Heart left ventricle (tissue), 16 donors: ENCODE measurements around the gene PNMT. TPM values are rescaled to one million over a fixed set of nuclear protein-coding genes. Genes with fewer than 3 reads are reported as not detected.

ENCODE experiments used
- ATAC-seq, 4 donors: fragments of 200-7000 bp; cut with Tn5 transposase; one replicate each; pipeline ENCODE4 v1.9.1; 2020 to 2022; ENCODE audit warnings: moderate library complexity in 4 of 4, mild to moderate bottlenecking in 3 of 4, moderate number of reproducible peaks in 1 of 4
- DNase-seq, 5 donors: peaks; one replicate each; pipeline ENCODE4 v3.0.0-alpha.2; 2020
- H3K27ac ChIP-seq, 12 donors: fragments of 200-600 bp; sonication (generic) in 4 of 12; one replicate each; pipeline versions ENCODE4 v1.5.0 to v1.8.0; 2016 to 2022; ENCODE audit warnings: mild to moderate bottlenecking in 2 of 12
- H3K27me3 ChIP-seq, 9 donors: fragments of 200-600 bp; sonication (generic) in 2 of 9; one replicate each; pipeline versions ENCODE4 v1.5.1 to v1.8.0; 2016 to 2022; ENCODE audit warnings: mild to moderate bottlenecking in 3 of 9
- H3K36me3 ChIP-seq, 9 donors: fragments of 200-600 bp; sonication (generic) in 2 of 9; one replicate each; pipeline versions ENCODE4 v1.5.0 to v1.8.0; 2018 to 2022; ENCODE audit warnings: mild to moderate bottlenecking in 2 of 9
- H3K4me1 ChIP-seq, 12 donors: fragments of 200-600 bp; sonication (generic) in 4 of 12; one replicate each; pipeline versions ENCODE4 v1.5.0 to v1.8.0; 2016 to 2022; ENCODE audit warnings: mild to moderate bottlenecking in 3 of 12
- H3K4me3 ChIP-seq, 12 donors: fragments of 200-600 bp; sonication (generic) in 4 of 12; one replicate each; pipeline versions ENCODE4 v1.5.0 to v1.8.0; 2017 to 2022; ENCODE audit warnings: mild to moderate bottlenecking in 9 of 12, moderate library complexity in 4 of 12
- H3K9me3 ChIP-seq, 12 donors: fragments of 200-600 bp; sonication (generic) in 4 of 12; one replicate each; pipeline versions ENCODE4 v1.5.0 to v1.8.0; 2016 to 2022; ENCODE audit warnings: mild to moderate bottlenecking in 1 of 12
- POLR2A ChIP-seq, 2 donors: fragments of 450-650 bp; IDR thresholded peaks; one replicate each; pipeline ENCODE4 v1.6.1; 2017; ENCODE audit warnings: antibody characterized with exemption in 2 of 2, mild to moderate bottlenecking in 2 of 2, moderate library complexity in 2 of 2
- WGBS, 4 donors: extraction: QIAGEN DNeasy Blood & Tissue Kit in 2 of 4; methylation state at CpG; one replicate each; pipeline versions ENCODE4 v1.1.5 to v1.1.7; 2013 to 2018; 5-methylcytosine and 5-hydroxymethylcytosine counted together
- intact Hi-C, 10 donors: fragments of 100-400 bp; cut with DNase I; formaldehyde crosslinking; loops; one replicate each; pipeline versions ENCODE4 v1.11.1 to v1.14.2; 2022
- polyA plus RNA-seq, 2 donors: library from polyadenylated mRNA; stranded (reverse); fragments of 200-250 nt; gene quantifications; one replicate each; pipeline ENCODE4 v1.2.3, GENCODE V29; 2013
- total RNA-seq, 9 donors: library from RNA; depleted of rRNA in 2 of 9; stranded (reverse); fragments of >200 nt in 2 of 9; fragmentation: NEBNext Ultra II Directional in 3 of 9; extraction: Animal tissue kit (Norgen Biotek cat#: 25700) in 3 of 9; gene quantifications; one replicate each; pipeline versions ENCODE4 v1.1.0 to v1.2.4, GENCODE V29; 2016 to 2023
- TF ChIP-seq, protein P1 (sequence below), 12 donors: fragments of 200-600 bp; sonication (generic) in 4 of 12; IDR thresholded peaks; one replicate each; pipeline versions ENCODE4 v1.5.0 to v1.8.0; 2018 to 2022; ENCODE audit warnings: antibody characterized with exemption in 12 of 12, mild to moderate bottlenecking in 5 of 12
- donor health status: ischemic (EF 13 %, LVEDD 7.1; RV severe dilation, severe dysfunction).
- donor health status: healthy with polysubstance abuse.
- donor health status: DM: no; HTN: yes; CAD: no.
- donor health status: DM: no; HTN: no; CAD: no.
- donor health status: ischemic (EF 25% LVEDD 6.9; RV normal size, moderate dysfunction).
- donor health status: ischemic (EF 25% LVEDD 5.7; RV mildly dilated, moderate dysfunction).
- donor health status: healthy.
- donor health status: DM: yes; HTN: yes; CAD: no.
- donor health status: ischemic (EF 35%, LVEDD 5.7; RV mildly dilated, moderate dysfunction).
- donor health status: nonischemic (EF 11% LVEDD 7.7; RV severe dilation, severe dysfunction).
- donor health status: DM: yes; HTN: yes; CAD: no.
- donor health status: PGD.
- donor health status: ischemic (EF 29% LVEDD 5.4; RV normal size, mild dysfunction).
- donor health status: nonischemic (EF 23%, LVEDD 6.1; RV moderate dilation, normal function).

The PNMT gene
- total and polyA plus RNA-seq, 11 donors: 2.4 to 15.6 (median 6.1) TPM

DNA sequence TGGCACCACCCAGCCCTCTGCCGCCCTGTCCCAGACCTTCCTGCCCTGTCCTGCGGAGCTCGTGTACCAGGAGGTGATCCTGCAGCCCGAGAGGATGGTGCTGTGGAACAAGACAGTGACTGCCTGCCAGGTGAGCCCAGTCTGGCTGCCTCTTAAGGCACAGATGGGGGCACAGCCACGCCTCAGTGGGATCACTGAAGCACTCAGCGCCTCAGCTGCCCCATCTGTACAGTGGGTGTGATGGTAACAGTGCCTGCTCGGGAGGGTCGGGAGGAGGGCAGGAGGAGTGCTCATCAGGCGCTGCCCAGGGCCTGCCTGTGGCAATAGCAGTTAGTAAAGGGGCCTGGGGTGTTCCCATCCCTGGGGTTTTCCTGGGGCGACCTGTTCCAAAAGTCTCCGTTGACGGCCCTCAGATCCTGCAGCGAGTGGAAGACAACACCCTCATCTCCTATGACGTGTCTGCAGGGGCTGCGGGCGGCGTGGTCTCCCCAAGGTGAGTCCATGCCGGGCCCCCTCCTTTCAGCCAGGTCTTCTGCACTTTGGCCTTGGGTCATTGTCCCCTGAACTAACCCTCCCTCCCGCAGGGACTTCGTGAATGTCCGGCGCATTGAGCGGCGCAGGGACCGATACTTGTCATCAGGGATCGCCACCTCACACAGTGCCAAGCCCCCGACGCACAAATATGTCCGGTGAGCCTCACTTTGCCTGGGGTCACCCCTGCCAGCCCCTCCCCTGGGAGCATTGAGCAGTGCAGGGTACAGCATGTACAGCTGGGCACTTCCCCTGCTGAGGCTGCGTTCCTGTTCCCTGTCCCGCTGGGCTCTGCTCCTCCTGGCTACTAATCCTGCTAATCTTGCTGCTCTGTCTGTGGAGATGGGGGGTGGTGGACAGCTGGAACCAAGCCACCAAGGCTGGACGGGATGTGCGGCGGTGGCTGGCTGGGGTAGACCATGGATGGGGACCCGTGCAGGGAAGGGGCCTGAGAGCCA lies 7.6 kb upstream of the PNMT start:
- Histone ChIP-seq H3K36me3 (peaks cover 0 to 49% (median 11%) of the 10 kb centered on the region in 9 donors), H3K27ac (peak overlapping the region; percentile 40 to 99 (median 84)), H3K4me1 (peaks cover 13 to 85% (median 58%) of the 10 kb centered on the region in 12 donors), H3K27me3 (peaks cover 0 to 1% (median 0%) of the 10 kb centered on the region in 9 donors), H3K4me3 (peak overlapping the region in 2 of 12 donors; percentile 1 to 19), H3K9me3 (no peaks in the 10 kb centered on the region)
- DNase-seq: peak in 1 of 5 donors; percentile 73
- intact Hi-C loops: loop anchor here in 1 of 10 donors (10.0 kb wide), 1 partner anchor 654 kb away; no protein-coding TSS in a partner anchor
- TF ChIP-seq POLR2A (IDR thresholded peaks at IDR 0.05): peak in 1 of 2 donors; percentile 11
- TF ChIP-seq, protein P1, sequence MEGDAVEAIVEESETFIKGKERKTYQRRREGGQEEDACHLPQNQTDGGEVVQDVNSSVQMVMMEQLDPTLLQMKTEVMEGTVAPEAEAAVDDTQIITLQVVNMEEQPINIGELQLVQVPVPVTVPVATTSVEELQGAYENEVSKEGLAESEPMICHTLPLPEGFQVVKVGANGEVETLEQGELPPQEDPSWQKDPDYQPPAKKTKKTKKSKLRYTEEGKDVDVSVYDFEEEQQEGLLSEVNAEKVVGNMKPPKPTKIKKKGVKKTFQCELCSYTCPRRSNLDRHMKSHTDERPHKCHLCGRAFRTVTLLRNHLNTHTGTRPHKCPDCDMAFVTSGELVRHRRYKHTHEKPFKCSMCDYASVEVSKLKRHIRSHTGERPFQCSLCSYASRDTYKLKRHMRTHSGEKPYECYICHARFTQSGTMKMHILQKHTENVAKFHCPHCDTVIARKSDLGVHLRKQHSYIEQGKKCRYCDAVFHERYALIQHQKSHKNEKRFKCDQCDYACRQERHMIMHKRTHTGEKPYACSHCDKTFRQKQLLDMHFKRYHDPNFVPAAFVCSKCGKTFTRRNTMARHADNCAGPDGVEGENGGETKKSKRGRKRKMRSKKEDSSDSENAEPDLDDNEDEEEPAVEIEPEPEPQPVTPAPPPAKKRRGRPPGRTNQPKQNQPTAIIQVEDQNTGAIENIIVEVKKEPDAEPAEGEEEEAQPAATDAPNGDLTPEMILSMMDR (IDR thresholded peaks at IDR 0.05): no peak
- peak in 3 of 4 donors; percentile 23 to 38 (median 29) for ATAC-seq
- WGBS, 4 donors: 63 to 76% (median 71%) methylated on average over 32 to 35 of the region's 35 CpGs

DNA sequence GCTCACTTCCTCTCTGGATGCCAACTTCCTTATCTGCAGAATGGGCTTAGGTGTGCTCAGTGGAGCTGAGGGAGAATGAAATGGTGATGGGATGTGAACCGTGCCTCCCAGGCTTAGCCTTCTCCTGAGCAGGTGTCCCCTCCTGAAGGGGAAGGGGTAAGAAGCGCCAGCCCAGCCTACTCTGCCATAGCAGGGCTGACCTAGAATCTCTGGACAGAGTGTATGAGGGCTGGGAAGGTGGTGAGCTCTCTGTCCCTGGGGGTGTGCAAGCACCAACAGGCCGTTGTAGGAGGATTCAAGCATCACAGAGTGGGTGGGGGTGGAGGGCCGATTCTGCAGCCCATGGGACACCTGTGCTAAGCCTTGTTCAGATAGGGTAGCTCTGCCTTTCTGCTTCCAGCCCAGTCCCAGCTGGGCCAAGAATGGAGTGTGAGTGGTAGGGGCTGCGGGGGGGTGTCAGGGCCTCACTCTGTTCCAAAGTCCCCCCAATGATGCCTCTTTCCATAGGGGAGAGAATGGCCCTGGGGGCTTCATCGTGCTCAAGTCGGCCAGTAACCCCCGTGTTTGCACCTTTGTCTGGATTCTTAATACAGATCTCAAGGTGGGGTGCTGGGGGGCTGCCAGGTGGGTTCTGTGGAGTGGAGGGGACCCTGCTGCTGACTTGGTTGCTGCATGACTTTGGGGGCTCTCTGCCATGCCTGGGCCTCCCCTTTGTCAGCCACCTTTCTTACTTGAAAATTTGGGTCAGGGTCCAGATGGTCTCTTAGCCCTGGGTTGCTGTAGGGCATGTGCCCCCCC lies 6.3 kb upstream of the PNMT start:
- no peak overlapping the region for H3K4me3 ChIP-seq
- TF ChIP-seq POLR2A (IDR thresholded peaks at IDR 0.05): no peak
- TF ChIP-seq, protein P1 (IDR thresholded peaks at IDR 0.05): no peak
- intact Hi-C loops: loop anchor here in 1 of 10 donors (10.0 kb wide), 1 partner anchor 653 kb away; no protein-coding TSS in a partner anchor
- H3K9me3 ChIP-seq: no peaks in the 10 kb centered on the region
- H3K36me3 ChIP-seq: peaks cover 0 to 44% (median 11%) of the 10 kb centered on the region in 9 donors
- ATAC-seq (no peak), DNase-seq (no peak)
- WGBS, 4 donors: 72 to 84% (median 81%) methylated on average over 7 to 8 of the region's 8 CpGs
- peaks cover 0 to 6% (median 0%) of the 10 kb centered on the region in 9 donors for H3K27me3 ChIP-seq
- peak overlapping the region in 11 of 12 donors; percentile 54 to 99 (median 95) for H3K27ac ChIP-seq
- peaks cover 13 to 89% (median 60%) of the 10 kb centered on the region in 12 donors for H3K4me1 ChIP-seq

- ATAC-seq (no peak), DNase-seq (no peak)
- Histone ChIP-seq H3K4me1 (peaks cover 13 to 92% (median 66%) of the 10 kb centered on the region in 12 donors), H3K27me3 (peaks cover 0 to 11% (median 0%) of the 10 kb centered on the region in 9 donors), H3K4me3 (peak overlapping the region in 2 of 12 donors; percentile 72 to 78), H3K27ac (peak overlapping the region in 11 of 12 donors; percentile 85 to 99 (median 96)), H3K36me3 (peaks cover 0 to 39% (median 11%) of the 10 kb centered on the region in 9 donors), H3K9me3 (no peaks in the 10 kb centered on the region)
- TF ChIP-seq, protein P1 (IDR thresholded peaks at IDR 0.05): no peak
- no peak for TF ChIP-seq POLR2A (IDR thresholded peaks at IDR 0.05)
- 69 to 77% (median 76%) methylated on average over 14 to 22 of the region's 22 CpGs for WGBS, 4 donors
- intact Hi-C loops: loop anchor here in 1 of 10 donors (10.0 kb wide), 1 partner anchor 652 kb away; no protein-coding TSS in a partner anchor
These were observed 5.5 kb upstream of the PNMT start for GRCh38 chr17:39662551-39663339.
